ENCODE results near the gene SRD5A3.
"Not testable (repeated sequence)": the region's sequence is repeated elsewhere in the genome, so short reads cannot be mapped to it uniquely, and the experiment has no call there.

- not testable (repeated sequence) for TF ChIP-seq CTCF (IDR thresholded peaks at IDR 0.05); TCF7L2 (IDR thresholded peaks at IDR 0.05; ENCODE audit: low read depth, low read length); POLR2AphosphoS5 (IDR thresholded peaks at IDR 0.05; ENCODE audit: low read depth, low read length); REST (IDR thresholded peaks at IDR 0.05; ENCODE audit: insufficient read depth in 1 of 2, low read depth in 2 of 2, low read length in 1 of 2); SIN3A (IDR thresholded peaks at IDR 0.05; ENCODE audit: borderline replicate concordance, insufficient read depth, low read depth, low read length)
Observed at GRCh38 chr4:55353228-55353747, 7.2 kb downstream of the SRD5A3 start.
